Measurements from ENCODE around the gene BLOC1S2. TPM values are rescaled to one million over a fixed set of nuclear protein-coding genes. Genes with fewer than 3 reads are reported as not detected.

BLOC1S2 gene
- polyA plus RNA-seq, 1 of the 3 experiments (the other 2 are of a cell fraction), result 30.4 TPM

DNA sequence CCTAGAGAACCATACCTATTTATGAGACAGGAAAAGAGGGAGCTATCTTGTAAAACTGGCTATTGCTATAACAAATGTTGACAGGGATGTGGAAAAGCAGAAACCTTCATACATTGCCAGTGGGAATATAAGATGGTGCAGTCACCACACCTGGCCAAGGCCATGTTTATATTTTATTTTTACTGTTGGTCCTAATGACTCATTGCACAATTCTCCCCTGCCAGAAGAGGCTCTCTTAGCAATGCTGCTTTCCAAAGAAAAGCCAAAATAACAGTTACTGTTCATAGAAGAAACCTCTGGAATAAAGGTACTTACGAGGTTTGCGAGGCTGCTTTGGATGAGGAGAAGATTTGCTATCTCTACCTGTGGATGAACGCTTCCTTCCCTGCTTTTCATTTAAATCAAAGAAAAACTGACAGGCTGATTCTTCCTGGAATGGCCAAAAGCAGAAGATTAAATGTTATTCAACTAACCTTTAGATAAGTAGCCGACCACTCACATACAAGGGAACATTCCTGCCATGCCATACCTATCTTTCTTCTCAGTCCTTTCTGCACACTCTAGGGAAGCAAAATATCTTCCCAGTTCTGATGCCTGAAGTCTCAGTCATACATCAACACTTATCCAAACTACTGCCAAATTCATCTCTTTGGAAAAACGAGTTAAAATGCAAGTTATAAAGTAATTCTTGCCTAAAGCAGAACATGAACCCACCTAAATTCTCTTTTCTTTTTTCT lies 40.8 kb downstream of the BLOC1S2 start:
- ChIA-PET CTCF (no interaction called here), POLR2A (no interaction called here)
- H3K79me2 ChIP-seq (ENCODE audit: insufficient read depth), result no peaks in the 10 kb centered on the region

More for the DNA sequence above, 40.8 kb downstream of the BLOC1S2 start:
- Histone ChIP-seq H3K4me3 (ENCODE audit: low read depth in 2 of 2, low read length in 1 of 2) (no peak overlapping the region), H3K4me1 (ENCODE audit: control insufficient read depth in 1 of 2, insufficient read depth in 2 of 2, low read depth in 1 of 2, low read length in 1 of 2) (no peaks in the 10 kb centered on the region), H3F3A (replicated peaks; ENCODE audit: insufficient read depth) (no peaks in the 10 kb centered on the region), H3K9ac (no peak overlapping the region), H2AFZ (ENCODE audit: low read depth) (no peak overlapping the region), H3K9me2 (no peaks in the 10 kb centered on the region), H3K36me3 (replicated peaks in 1 of 2; ENCODE audit: control insufficient read depth in 1 of 2, insufficient read depth in 2 of 2, low read length in 1 of 2) (peaks cover 32 to 71% of the 10 kb centered on the region in 2 experiments), H3K4me2 (no peak overlapping the region), H3K27me3 (ENCODE audit: insufficient read depth) (no peaks in the 10 kb centered on the region), H4K20me1 (ENCODE audit: insufficient read depth) (no peaks in the 10 kb centered on the region), H3K9me3 (no peaks in the 10 kb centered on the region), H3K27ac (ENCODE audit: low read depth in 2 of 2, low read length in 1 of 2) (no peak overlapping the region)
- DNase-seq, result no peak
- no peak for TF ChIP-seq YY1 (IDR thresholded peaks at IDR 0.05; ENCODE audit: low read depth)
- TF ChIP-seq SMC3 (IDR thresholded peaks at IDR 0.05; ENCODE audit: low read depth, low read length), result no peak
- TF ChIP-seq RAD21 (IDR thresholded peaks at IDR 0.05; ENCODE audit: low read length), result no peak
- TF ChIP-seq ELF1 (IDR thresholded peaks at IDR 0.05), result no peak
- TF ChIP-seq, protein P1, sequence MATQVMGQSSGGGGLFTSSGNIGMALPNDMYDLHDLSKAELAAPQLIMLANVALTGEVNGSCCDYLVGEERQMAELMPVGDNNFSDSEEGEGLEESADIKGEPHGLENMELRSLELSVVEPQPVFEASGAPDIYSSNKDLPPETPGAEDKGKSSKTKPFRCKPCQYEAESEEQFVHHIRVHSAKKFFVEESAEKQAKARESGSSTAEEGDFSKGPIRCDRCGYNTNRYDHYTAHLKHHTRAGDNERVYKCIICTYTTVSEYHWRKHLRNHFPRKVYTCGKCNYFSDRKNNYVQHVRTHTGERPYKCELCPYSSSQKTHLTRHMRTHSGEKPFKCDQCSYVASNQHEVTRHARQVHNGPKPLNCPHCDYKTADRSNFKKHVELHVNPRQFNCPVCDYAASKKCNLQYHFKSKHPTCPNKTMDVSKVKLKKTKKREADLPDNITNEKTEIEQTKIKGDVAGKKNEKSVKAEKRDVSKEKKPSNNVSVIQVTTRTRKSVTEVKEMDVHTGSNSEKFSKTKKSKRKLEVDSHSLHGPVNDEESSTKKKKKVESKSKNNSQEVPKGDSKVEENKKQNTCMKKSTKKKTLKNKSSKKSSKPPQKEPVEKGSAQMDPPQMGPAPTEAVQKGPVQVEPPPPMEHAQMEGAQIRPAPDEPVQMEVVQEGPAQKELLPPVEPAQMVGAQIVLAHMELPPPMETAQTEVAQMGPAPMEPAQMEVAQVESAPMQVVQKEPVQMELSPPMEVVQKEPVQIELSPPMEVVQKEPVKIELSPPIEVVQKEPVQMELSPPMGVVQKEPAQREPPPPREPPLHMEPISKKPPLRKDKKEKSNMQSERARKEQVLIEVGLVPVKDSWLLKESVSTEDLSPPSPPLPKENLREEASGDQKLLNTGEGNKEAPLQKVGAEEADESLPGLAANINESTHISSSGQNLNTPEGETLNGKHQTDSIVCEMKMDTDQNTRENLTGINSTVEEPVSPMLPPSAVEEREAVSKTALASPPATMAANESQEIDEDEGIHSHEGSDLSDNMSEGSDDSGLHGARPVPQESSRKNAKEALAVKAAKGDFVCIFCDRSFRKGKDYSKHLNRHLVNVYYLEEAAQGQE (IDR thresholded peaks at IDR 0.05; ENCODE audit: low read depth, low read length), result no peak
- TF ChIP-seq, protein P2, sequence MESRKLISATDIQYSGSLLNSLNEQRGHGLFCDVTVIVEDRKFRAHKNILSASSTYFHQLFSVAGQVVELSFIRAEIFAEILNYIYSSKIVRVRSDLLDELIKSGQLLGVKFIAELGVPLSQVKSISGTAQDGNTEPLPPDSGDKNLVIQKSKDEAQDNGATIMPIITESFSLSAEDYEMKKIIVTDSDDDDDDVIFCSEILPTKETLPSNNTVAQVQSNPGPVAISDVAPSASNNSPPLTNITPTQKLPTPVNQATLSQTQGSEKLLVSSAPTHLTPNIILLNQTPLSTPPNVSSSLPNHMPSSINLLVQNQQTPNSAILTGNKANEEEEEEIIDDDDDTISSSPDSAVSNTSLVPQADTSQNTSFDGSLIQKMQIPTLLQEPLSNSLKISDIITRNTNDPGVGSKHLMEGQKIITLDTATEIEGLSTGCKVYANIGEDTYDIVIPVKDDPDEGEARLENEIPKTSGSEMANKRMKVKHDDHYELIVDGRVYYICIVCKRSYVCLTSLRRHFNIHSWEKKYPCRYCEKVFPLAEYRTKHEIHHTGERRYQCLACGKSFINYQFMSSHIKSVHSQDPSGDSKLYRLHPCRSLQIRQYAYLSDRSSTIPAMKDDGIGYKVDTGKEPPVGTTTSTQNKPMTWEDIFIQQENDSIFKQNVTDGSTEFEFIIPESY (IDR thresholded peaks at IDR 0.05; ENCODE audit: borderline replicate concordance, low read depth), result no peak
- TF ChIP-seq NFIC (IDR thresholded peaks at IDR 0.05; ENCODE audit: borderline replicate concordance), result no peak
- TF ChIP-seq, protein P3, sequence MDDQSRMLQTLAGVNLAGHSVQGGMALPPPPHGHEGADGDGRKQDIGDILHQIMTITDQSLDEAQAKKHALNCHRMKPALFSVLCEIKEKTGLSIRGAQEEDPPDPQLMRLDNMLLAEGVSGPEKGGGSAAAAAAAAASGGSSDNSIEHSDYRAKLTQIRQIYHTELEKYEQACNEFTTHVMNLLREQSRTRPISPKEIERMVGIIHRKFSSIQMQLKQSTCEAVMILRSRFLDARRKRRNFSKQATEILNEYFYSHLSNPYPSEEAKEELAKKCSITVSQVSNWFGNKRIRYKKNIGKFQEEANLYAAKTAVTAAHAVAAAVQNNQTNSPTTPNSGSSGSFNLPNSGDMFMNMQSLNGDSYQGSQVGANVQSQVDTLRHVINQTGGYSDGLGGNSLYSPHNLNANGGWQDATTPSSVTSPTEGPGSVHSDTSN (IDR thresholded peaks at IDR 0.05), result no peak
- TF ChIP-seq, protein P4, sequence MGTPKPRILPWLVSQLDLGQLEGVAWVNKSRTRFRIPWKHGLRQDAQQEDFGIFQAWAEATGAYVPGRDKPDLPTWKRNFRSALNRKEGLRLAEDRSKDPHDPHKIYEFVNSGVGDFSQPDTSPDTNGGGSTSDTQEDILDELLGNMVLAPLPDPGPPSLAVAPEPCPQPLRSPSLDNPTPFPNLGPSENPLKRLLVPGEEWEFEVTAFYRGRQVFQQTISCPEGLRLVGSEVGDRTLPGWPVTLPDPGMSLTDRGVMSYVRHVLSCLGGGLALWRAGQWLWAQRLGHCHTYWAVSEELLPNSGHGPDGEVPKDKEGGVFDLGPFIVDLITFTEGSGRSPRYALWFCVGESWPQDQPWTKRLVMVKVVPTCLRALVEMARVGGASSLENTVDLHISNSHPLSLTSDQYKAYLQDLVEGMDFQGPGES (IDR thresholded peaks at IDR 0.05; ENCODE audit: low read depth, low read length), result no peak
- no peak for TF ChIP-seq EP300 (IDR thresholded peaks at IDR 0.05; ENCODE audit: borderline replicate concordance in 1 of 2, low read depth in 1 of 2, low read length in 1 of 2)
- no peak for TF ChIP-seq TCF12 (IDR thresholded peaks at IDR 0.05)
- no peak for TF ChIP-seq RFX5 (IDR thresholded peaks at IDR 0.05; ENCODE audit: low read length)
- TF ChIP-seq POLR2AphosphoS5 (IDR thresholded peaks at IDR 0.05; ENCODE audit: low read depth, low read length), result no peak
- TF ChIP-seq TAF1 (IDR thresholded peaks at IDR 0.05; ENCODE audit: borderline replicate concordance, low read depth, low read length), result no peak
- no peak for TF ChIP-seq GABPA (IDR thresholded peaks at IDR 0.05; ENCODE audit: low read depth)
- no peak for TF ChIP-seq TEAD4 (IDR thresholded peaks at IDR 0.05; ENCODE audit: borderline replicate concordance, insufficient read depth)
- no peak for TF ChIP-seq EZH2phosphoT487 (IDR thresholded peaks at IDR 0.05; ENCODE audit: borderline replicate concordance, low read depth)
- TF ChIP-seq, protein P5, sequence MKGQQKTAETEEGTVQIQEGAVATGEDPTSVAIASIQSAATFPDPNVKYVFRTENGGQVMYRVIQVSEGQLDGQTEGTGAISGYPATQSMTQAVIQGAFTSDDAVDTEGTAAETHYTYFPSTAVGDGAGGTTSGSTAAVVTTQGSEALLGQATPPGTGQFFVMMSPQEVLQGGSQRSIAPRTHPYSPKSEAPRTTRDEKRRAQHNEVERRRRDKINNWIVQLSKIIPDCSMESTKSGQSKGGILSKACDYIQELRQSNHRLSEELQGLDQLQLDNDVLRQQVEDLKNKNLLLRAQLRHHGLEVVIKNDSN (IDR thresholded peaks at IDR 0.05; ENCODE audit: borderline replicate concordance, low read depth), result no peak
- no peak for TF ChIP-seq JUND (IDR thresholded peaks at IDR 0.05)
- 91% methylated on average over 5 of the region's 5 CpGs for WGBS (ENCODE audit: low lambda C conversion rate)
